Measurements from ENCODE around the gene TRPC4. TPM values are rescaled to one million over a fixed set of nuclear protein-coding genes. Genes with fewer than 3 reads are reported as not detected.

The TRPC4 gene
- polyA plus RNA-seq, 3 donors: not detected

DNA sequence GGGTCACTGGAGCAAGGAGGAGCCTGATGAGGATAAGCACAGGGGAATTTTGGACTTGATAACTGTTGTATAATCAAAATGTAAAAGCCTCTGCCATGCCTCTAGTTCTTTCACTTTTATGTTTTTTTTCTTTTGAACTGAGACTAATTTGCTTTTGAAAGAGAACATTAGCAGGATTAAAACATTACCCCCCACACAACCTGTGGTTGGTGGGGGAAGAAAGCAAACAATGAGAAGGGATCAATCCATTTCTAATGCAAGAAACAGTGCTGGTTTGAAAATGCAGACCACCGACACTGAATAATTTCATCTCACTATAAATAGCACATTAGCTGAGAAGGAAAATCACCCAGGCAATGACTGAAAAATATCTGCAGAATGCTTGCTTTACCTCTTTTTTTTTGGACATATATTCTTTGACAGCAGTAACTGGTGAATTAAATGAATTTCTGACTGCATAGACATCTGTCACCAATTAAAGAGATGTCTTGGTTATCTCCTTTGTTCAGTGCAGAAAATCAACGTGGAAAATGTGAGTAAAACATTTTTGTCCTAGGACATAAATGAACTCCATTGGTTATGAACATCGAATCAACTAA is 48.6 kb upstream of the TRPC4 start:
- H2AFZ ChIP-seq (ENCODE audit: insufficient read depth, low read depth, low read length, poor library complexity, severe bottlenecking): no peak overlapping the region
- no peak for DNase-seq
- no peak overlapping the region for H3K27ac ChIP-seq (ENCODE audit: low read depth in 1 of 2, low read length in 2 of 2)
- no peaks in the 10 kb centered on the region for H3K27me3 ChIP-seq (ENCODE audit: control insufficient read depth in 2 of 2, insufficient read depth in 2 of 2, low read length in 2 of 2)
- intact Hi-C loops (cut with micrococcal nuclease): no loop called here
- peaks cover 0 to 3% of the 10 kb centered on the region in 2 donors for H3K9me3 ChIP-seq (replicated peaks in 1 of 2; ENCODE audit: control insufficient read depth in 1 of 2, insufficient read depth in 1 of 2, low read length in 2 of 2)
- Mint-ChIP-seq H3K27ac (no peak overlapping the region), H3K4me1 (no peaks in the 10 kb centered on the region), H3K4me3 (no peak overlapping the region), H3K27me3 (ENCODE audit: low read depth in 3 of 3) (peaks cover 0 to 3% (median 0%) of the 10 kb centered on the region in 3 donors), H3K9me3 (peaks cover 0 to 3% (median 0%) of the 10 kb centered on the region in 7 donors), H3K36me3 (no peaks in the 10 kb centered on the region)
- WGBS (ENCODE audit: insufficient coverage): no CpG with 5 or more reads among the region's 3 CpGs
- H3K36me3 ChIP-seq (replicated peaks in 1 of 2; ENCODE audit: control insufficient read depth in 1 of 2, insufficient read depth in 2 of 2, low read length in 2 of 2): no peaks in the 10 kb centered on the region
- no peaks in the 10 kb centered on the region for H3K79me2 ChIP-seq (ENCODE audit: insufficient read depth, low read length)
- TF ChIP-seq, protein P1, sequence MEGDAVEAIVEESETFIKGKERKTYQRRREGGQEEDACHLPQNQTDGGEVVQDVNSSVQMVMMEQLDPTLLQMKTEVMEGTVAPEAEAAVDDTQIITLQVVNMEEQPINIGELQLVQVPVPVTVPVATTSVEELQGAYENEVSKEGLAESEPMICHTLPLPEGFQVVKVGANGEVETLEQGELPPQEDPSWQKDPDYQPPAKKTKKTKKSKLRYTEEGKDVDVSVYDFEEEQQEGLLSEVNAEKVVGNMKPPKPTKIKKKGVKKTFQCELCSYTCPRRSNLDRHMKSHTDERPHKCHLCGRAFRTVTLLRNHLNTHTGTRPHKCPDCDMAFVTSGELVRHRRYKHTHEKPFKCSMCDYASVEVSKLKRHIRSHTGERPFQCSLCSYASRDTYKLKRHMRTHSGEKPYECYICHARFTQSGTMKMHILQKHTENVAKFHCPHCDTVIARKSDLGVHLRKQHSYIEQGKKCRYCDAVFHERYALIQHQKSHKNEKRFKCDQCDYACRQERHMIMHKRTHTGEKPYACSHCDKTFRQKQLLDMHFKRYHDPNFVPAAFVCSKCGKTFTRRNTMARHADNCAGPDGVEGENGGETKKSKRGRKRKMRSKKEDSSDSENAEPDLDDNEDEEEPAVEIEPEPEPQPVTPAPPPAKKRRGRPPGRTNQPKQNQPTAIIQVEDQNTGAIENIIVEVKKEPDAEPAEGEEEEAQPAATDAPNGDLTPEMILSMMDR (IDR thresholded peaks at IDR 0.05): no peak
- no peak overlapping the region for H3K4me3 ChIP-seq (replicated peaks in 1 of 3; ENCODE audit: low read depth in 2 of 3, low read length in 3 of 3)
- H3K4me1 ChIP-seq (ENCODE audit: control insufficient read depth in 1 of 2, insufficient read depth in 2 of 2, low read length in 2 of 2): no peaks in the 10 kb centered on the region
- no peaks in the 10 kb centered on the region for H4K20me1 ChIP-seq (ENCODE audit: insufficient read depth, low read length)
- H3K4me2 ChIP-seq (replicated peaks; ENCODE audit: extremely low read depth, low read length, poor library complexity, severe bottlenecking): no peak overlapping the region
- no peak overlapping the region for H3K9ac ChIP-seq (ENCODE audit: insufficient read depth, low read length, poor library complexity, severe bottlenecking)

DNA sequence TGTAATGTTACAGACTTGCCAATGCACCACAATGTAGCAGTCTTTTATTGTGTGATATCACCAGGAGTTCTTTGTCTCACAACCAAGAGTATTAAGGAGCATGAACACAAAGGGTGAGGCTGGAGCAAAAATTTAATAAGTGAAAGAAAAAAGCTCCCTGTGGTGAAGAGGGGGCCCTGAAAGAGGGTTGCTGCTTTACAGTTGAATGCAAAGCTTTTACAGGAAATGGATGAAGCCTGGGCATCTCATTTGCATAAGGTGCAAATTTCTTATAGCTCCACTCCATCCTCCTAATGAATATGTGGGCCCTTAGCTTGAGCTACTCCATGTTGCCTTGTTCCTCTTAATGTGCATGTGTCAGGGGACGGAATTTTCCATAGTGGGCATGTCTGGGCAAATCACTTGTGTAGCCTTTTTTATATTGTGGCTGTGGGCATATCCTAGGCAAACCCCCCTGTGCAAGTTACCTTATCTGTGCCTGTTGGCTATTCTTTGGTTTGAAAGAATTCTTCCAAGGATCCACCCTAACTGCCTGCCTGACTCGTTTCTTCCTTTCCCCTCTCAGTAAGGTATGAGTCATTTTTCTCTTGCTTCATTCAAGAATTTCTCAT is 45.3 kb upstream of the TRPC4 start:
- no peak overlapping the region for H3K4me2 ChIP-seq (replicated peaks; ENCODE audit: extremely low read depth, low read length, poor library complexity, severe bottlenecking)
- H3K27me3 ChIP-seq (ENCODE audit: control insufficient read depth in 2 of 2, insufficient read depth in 2 of 2, low read length in 2 of 2): no peaks in the 10 kb centered on the region
- TF ChIP-seq, protein P1 (IDR thresholded peaks at IDR 0.05): no peak
- Mint-ChIP-seq H3K4me1 (no peaks in the 10 kb centered on the region), H3K27ac (no peak overlapping the region), H3K36me3 (no peaks in the 10 kb centered on the region), H3K4me3 (no peak overlapping the region), H3K9me3 (peaks cover 0 to 2% (median 0%) of the 10 kb centered on the region in 7 donors), H3K27me3 (ENCODE audit: low read depth in 3 of 3) (peaks cover 0 to 3% (median 0%) of the 10 kb centered on the region in 3 donors)
- H3K36me3 ChIP-seq (replicated peaks in 1 of 2; ENCODE audit: control insufficient read depth in 1 of 2, insufficient read depth in 2 of 2, low read length in 2 of 2): no peaks in the 10 kb centered on the region
- H3K9ac ChIP-seq (ENCODE audit: insufficient read depth, low read length, poor library complexity, severe bottlenecking): no peak overlapping the region
- no peak overlapping the region for H3K4me3 ChIP-seq (replicated peaks in 1 of 3; ENCODE audit: low read depth in 2 of 3, low read length in 3 of 3)
- no peaks in the 10 kb centered on the region for H3K4me1 ChIP-seq (ENCODE audit: control insufficient read depth in 1 of 2, insufficient read depth in 2 of 2, low read length in 2 of 2)
- no peak overlapping the region for H2AFZ ChIP-seq (ENCODE audit: insufficient read depth, low read depth, low read length, poor library complexity, severe bottlenecking)
- no peak for DNase-seq
- no peak overlapping the region for H3K27ac ChIP-seq (ENCODE audit: low read depth in 1 of 2, low read length in 2 of 2)
- no peaks in the 10 kb centered on the region for H3K79me2 ChIP-seq (ENCODE audit: insufficient read depth, low read length)
- H3K9me3 ChIP-seq (replicated peaks in 1 of 2; ENCODE audit: control insufficient read depth in 1 of 2, insufficient read depth in 1 of 2, low read length in 2 of 2): peaks cover 0 to 3% of the 10 kb centered on the region in 2 donors
- intact Hi-C loops (cut with micrococcal nuclease): no loop called here
- no peaks in the 10 kb centered on the region for H4K20me1 ChIP-seq (ENCODE audit: insufficient read depth, low read length)
- no CpG with 5 or more reads among the region's 2 CpGs for WGBS (ENCODE audit: insufficient coverage)

Measured in CD14-positive monocyte (primary cell).